Stimulated activated naive CD8-positive, alpha-beta T cell treated with anti-CD3 and anti-CD28 coated beads, Interleukin-15, amount 100 ng/mL, for 72 hours (primary cell): ENCODE measurements around the gene TRPV5.

Source experiments
- ATAC-seq: fragments of 150-1000 bp; cut with Tn5 transposase; 2 replicates; pipeline ENCODE4 v1.10.0; 2021; ENCODE audit warnings: mild to moderate bottlenecking, moderate library complexity
- DNase-seq, 2 donors: peaks; one replicate each; pipeline ENCODE4 v3.0.0; 2021 to 2022
- H3K27ac Mint-ChIP-seq, 2 donors: one replicate each; pipeline ENCODE4 v1.8.0; 2022; ENCODE audit warnings: mild to moderate bottlenecking in 2 of 2, mixed read lengths in 2 of 2, moderate library complexity in 2 of 2
- H3K27me3 Mint-ChIP-seq: one replicate; pipeline ENCODE4 v1.8.0; 2022; ENCODE audit warnings: mixed read lengths
- H3K4me1 Mint-ChIP-seq: one replicate; pipeline ENCODE4 v1.8.0; 2022; ENCODE audit warnings: mild to moderate bottlenecking, mixed read lengths
- H3K4me3 Mint-ChIP-seq, 2 donors: one replicate each; pipeline ENCODE4 v1.8.0; 2022; ENCODE audit warnings: mild to moderate bottlenecking in 2 of 2, mixed read lengths in 2 of 2, moderate library complexity in 1 of 2
- H3K9me3 Mint-ChIP-seq, 2 donors: one replicate each; pipeline ENCODE4 v1.8.0; 2022; ENCODE audit warnings: mixed read lengths in 2 of 2

TRPV5 gene

GRCh38 chr7:142866361-142867096 is 67.0 kb downstream of the TRPV5 start:
- ATAC-seq (no peak), DNase-seq (no peak)
- Mint-ChIP-seq H3K9me3 (no peaks in the 10 kb centered on the region), H3K27ac (no peak overlapping the region), H3K4me1 (peaks cover 7% of the 10 kb centered on the region), H3K4me3 (no peak overlapping the region), H3K27me3 (no peaks in the 10 kb centered on the region)

DNA sequence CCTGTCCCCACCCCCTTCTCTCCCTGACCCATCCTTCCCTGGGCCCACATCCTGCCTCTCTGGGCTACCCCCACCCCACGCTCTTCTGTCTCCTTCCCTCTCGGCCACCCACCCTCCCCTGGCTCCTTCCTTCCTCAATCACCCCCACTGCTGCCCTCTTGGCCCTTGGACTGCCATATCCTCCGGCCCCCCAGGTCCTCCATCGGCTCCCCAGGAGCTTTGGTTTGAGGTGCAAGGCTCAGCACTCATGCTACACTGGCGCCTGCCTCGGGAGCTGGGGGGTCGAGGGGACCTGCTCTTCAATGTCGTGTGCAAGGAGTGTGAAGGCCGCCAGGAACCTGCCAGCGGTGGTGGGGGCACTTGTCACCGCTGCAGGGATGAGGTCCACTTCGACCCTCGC is 67.8 kb downstream of the TRPV5 start:
- Mint-ChIP-seq H3K4me1 (peaks cover 7% of the 10 kb centered on the region), H3K27me3 (no peaks in the 10 kb centered on the region), H3K9me3 (no peaks in the 10 kb centered on the region), H3K27ac (no peak overlapping the region), H3K4me3 (no peak overlapping the region)
- DNase-seq, result no peak
- no peak for ATAC-seq

DNA sequence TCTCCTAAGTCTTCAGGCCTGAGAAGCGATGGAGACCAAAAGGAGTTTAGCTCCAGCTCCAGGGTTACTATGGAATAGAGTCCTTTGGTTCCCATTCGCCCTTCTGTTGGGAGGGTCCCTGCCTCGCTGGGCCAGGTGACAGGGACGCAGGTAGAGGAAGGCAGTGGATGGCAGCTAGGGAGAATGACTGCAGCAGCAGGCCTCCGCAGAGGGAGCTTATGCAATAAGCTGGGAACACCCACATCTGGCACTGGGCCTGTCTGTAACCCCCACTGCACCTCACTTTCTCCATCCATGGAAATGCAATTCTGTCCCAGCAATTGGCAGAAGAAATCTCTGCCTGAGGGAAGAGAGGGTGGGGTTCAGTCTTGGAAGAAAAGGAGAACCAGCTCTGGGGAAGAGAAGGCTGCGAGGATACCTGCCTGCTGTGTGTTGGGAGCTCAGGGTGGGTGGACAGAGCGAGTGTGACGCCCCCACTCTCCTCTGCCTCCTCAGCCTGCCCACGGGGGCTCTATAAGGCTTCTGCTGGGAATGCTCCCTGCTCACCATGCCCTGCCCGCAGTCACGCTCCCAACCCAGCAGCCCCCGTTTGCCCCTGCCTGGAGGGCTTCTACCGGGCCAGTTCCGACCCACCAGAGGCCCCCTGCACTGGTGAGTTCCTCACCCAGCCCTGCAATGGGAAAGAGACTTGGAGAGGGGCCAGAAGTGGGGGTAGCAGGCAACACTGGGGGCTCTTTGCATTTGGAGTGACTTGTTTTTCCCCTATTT is 68.4 kb downstream of the TRPV5 start:
- ATAC-seq (no peak), DNase-seq (no peak)
- Mint-ChIP-seq H3K4me3 (no peak overlapping the region), H3K9me3 (no peaks in the 10 kb centered on the region), H3K27me3 (no peaks in the 10 kb centered on the region), H3K27ac (peak overlapping the region in 1 of 2 donors; percentile 72), H3K4me1 (peaks cover 7% of the 10 kb centered on the region)

- ATAC-seq (no peak), DNase-seq (no peak)
- no peak overlapping the region for H3K4me3 Mint-ChIP-seq
- H3K9me3 Mint-ChIP-seq, result no peaks in the 10 kb centered on the region
- H3K27ac Mint-ChIP-seq, result no peak overlapping the region
- no peaks in the 10 kb centered on the region for H3K27me3 Mint-ChIP-seq
- peaks cover 7% of the 10 kb centered on the region for H3K4me1 Mint-ChIP-seq
These were observed 69.5 kb downstream of the TRPV5 start for GRCh38 chr7:142863891-142864685.

DNA sequence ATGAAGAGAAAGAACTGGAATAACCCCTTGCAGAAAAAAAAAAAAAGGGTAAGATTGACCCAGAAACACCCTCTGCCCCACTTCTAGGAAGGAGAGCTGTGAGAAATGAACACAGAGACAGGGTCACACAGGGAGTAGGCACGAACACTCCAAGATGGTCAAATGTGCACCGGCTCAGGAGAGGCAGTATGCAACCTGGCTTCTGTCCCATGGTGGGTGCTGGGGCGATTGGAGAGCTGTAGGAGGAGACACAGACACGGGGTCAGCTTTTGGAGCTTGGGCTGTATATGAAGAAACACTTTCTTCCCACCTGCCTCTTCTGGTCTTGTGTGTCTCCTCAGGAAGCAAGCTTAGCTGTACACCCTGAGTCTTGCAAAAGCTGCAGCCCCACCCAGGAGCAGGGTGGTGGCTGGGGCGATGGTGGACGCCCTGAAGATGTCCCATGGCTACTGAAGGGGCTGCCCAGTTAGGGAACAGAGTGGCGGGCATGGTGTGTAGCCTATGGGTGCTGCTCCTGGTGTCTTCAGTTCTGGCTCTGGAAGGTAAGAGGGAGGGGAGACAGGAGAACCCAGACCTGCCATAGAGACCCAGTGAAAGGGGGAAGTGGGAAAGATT is 70.7 kb downstream of the TRPV5 start:
- Mint-ChIP-seq H3K4me3 (no peak overlapping the region), H3K4me1 (peaks cover 7% of the 10 kb centered on the region), H3K9me3 (no peaks in the 10 kb centered on the region), H3K27me3 (no peaks in the 10 kb centered on the region), H3K27ac (peak overlapping the region in 1 of 2 donors; percentile 46)
- ATAC-seq (no peak), DNase-seq (no peak)

- Mint-ChIP-seq H3K4me1 (peaks cover 7% of the 10 kb centered on the region), H3K4me3 (no peak overlapping the region), H3K27ac (no peak overlapping the region), H3K27me3 (no peaks in the 10 kb centered on the region), H3K9me3 (no peaks in the 10 kb centered on the region)
- no peak for ATAC-seq
- no peak for DNase-seq
These were observed 71.2 kb downstream of the TRPV5 start for GRCh38 chr7:142862351-142862750.

GRCh38 chr7:142860968-142861367 is 72.6 kb downstream of the TRPV5 start:
- Mint-ChIP-seq H3K27me3 (peaks cover 3% of the 10 kb centered on the region), H3K27ac (peak overlapping the region in 1 of 2 donors; percentile 50), H3K4me1 (peaks cover 11% of the 10 kb centered on the region), H3K9me3 (no peaks in the 10 kb centered on the region), H3K4me3 (no peak overlapping the region)
- no peak for ATAC-seq
- DNase-seq, result no peak

DNA sequence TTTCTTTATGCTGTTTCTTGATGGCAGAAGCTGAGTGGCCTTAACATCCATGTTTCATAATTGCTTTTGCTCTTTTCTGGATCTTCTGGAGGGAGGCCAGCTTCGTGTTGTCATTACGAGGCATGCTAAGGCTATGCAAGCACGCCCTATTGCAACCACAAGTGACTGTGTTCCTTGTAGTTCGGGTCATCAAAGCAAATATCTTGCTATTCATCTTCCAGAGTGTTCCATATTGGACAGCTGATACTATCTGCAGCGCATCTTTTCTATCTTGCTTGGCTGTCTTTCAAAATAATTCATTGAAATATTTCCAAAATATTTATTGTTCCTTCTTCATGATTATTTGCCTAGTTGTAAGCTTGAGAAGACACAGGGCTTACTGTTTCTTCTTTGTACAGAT is 73.7 kb downstream of the TRPV5 start:
- no peak overlapping the region for H3K4me3 Mint-ChIP-seq

DNA sequence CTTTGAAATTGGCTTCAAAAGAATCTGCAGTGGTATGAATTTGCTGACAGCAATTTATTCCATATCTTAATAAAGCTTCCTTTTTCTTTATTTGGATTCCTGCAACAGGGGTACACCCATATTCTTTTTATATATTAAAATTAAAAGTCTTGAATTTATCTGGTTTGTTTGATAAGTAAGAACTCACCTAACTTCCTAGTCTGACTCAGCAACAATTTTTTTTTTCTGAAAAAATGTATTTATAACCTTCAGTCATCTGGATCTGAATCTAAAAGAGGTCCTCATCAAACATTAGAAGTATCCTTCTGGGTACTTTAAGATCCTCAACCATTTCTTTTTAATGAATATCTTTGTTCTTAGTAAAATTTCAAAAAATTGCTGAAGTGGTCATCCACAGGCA is 74.1 kb downstream of the TRPV5 start:
- no peak overlapping the region for H3K27ac Mint-ChIP-seq
- H3K9me3 Mint-ChIP-seq, result no peaks in the 10 kb centered on the region
- ATAC-seq (no peak), DNase-seq (no peak)
- H3K4me1 Mint-ChIP-seq, result peaks cover 17% of the 10 kb centered on the region
- no peak overlapping the region for H3K4me3 Mint-ChIP-seq
- H3K27me3 Mint-ChIP-seq, result peaks cover 8% of the 10 kb centered on the region

More for the DNA sequence above, 73.7 kb downstream of the TRPV5 start:
- ATAC-seq (no peak), DNase-seq (no peak)
- peaks cover 17% of the 10 kb centered on the region for H3K4me1 Mint-ChIP-seq
- H3K9me3 Mint-ChIP-seq, result no peaks in the 10 kb centered on the region
- H3K27me3 Mint-ChIP-seq, result peaks cover 8% of the 10 kb centered on the region
- H3K27ac Mint-ChIP-seq, result no peak overlapping the region
